Fibroblast of peridontal ligament (primary cell): ENCODE results near the gene MDN1.
"Not testable (repeated sequence)": the region's sequence is repeated elsewhere in the genome, so short reads cannot be mapped to it uniquely, and the experiment has no call there.

Source experiments
- DNase-seq: peaks from one replicate; pipeline ENCODE4 v3.0.0-alpha.2; 2010; ENCODE audit errors: extremely low read depth

Gene MDN1

DNA sequence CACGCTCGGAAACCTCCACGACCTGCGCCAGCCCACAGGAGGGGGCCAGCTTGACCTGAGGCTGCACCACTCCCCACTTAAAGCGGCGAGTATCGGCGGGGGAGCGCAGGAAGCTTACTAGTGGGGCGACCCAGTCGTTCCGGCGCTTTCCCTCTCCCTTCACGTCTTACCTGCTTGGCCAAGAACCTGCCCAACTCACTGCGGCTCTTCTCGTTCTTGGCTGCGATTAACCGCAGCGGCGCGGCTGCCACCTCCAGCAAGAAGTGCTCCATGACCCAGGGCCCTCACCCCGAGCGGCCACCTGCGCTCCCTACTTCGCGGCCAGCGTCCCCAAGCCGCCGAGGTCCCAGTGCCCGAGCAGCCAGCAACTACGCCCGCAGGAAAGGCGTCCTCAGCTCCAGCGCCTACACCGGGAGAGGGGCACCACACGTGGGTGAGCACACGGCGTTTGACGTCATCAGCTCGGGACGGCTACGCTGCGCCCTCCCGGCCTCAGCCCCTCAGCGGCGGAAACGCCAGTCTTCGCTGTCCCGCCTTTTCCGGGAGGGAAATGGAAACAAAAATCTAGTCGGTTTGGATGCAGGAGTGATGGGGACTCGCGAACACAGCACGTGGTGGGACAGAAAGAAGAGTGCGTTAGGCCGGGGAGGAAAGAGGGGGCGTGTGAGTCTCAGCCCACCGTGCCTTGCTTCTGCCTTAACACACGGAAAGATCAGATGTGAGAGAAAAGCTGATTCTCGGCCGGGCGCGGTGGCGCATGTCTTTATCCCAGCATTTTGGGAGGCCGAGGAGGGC lies at the start of gene MDN1:
Gene MDN1, minus strand, starts transcription at position 459 of the 795 bp plus-strand sequence. Its CDS starts 187 bp downstream, at position 272.
- peak; percentile 93 for DNase-seq

DNA sequence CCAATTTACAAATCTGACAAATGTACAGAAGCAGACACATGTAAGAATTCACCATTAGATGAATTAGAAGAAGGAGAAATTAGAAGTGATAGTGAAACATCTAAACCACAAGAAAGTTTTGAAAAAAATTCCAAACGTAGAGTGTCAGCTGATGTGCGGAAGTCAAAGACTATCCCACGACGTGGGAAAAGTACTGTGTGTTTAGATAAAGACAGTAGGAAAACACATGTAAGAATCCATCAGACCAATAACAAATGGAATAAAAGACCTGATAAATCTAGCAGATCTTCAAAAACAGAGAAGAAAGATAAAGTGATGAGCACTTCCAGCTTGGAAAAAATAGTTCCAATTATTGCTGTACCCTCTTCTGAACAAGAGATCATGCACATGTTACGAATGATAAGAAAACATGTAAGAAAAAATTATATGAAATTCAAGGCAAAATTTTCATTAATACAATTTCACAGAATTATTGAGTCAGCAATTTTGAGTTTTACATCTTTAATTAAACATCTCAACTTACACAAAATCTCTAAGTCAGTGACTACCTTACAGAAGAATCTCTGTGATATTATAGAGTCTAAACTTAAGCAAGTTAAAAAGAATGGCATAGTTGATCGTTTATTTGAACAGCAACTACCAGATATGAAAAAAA lies 46.6 kb upstream of the MDN1 start:
- DNase-seq, result no peak

DNA sequence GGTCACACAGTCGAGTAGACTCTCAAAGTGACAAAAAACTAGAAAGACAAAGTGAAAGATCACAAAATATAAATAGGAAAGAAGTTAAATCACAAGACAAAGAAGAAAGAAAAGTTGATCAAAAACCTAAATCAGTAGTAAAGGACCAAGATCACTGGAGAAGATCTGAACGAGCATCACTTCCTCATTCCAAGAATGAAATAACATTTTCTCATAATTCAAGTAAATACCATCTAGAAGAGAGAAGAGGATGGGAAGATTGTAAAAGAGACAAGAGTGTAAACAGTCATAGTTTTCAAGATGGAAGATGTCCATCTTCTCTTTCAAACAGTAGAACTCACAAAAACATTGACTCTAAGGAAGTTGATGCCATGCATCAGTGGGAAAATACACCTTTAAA lies 43.1 kb upstream of the MDN1 start:
- no peak for DNase-seq

GRCh38 chr6:89862273-89862672 lies 42.7 kb upstream of the MDN1 start:
- no peak for DNase-seq

- no peak for DNase-seq
Observed at GRCh38 chr6:89859744-89860143, 40.1 kb upstream of the MDN1 start.

DNA sequence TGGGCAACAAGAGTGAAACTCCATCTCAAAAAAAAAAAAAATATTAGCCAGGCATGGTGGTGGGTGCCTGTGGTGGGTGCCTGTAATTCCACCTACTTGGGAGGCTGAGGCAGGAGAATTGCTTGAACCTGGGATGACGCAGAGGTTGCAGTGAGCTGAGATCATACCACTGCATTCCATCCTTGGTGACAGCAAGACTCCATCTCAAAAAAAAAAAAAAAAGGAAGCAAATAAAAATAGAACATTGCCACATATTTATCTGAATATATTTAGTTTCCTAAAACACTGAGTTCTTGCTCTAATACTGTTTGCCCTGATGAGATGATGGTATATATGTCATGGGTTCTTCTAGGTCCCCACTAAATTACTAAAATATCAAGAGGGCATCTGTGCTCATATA lies 38.4 kb upstream of the MDN1 start:
- DNase-seq, result no peak

GRCh38 chr6:89853068-89853467 lies 33.5 kb upstream of the MDN1 start:
- DNase-seq, result peak; percentile 62

DNA sequence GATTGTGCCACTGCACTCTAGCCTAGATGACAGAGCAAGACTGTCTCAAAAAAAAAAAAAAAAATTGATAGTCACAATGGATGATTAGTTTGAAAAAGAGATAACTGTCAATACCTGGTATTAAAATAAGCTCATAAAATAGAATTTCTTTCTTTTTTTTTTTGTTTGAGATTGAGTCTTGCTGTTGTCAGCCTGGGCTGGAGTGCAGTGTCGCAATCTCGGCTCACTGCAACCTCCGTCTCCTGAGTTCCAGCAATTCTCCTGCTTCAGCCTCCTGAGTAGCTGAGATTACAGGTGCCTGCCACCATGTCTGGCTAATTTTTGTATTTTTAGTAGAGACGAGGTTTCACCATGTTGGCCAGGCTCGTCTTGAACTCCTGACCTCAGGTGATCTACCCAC lies 27.9 kb upstream of the MDN1 start:
- DNase-seq, result not testable (repeated sequence)

GRCh38 chr6:89843070-89843469 lies 23.5 kb upstream of the MDN1 start:
- peak; percentile 31 for DNase-seq

DNA sequence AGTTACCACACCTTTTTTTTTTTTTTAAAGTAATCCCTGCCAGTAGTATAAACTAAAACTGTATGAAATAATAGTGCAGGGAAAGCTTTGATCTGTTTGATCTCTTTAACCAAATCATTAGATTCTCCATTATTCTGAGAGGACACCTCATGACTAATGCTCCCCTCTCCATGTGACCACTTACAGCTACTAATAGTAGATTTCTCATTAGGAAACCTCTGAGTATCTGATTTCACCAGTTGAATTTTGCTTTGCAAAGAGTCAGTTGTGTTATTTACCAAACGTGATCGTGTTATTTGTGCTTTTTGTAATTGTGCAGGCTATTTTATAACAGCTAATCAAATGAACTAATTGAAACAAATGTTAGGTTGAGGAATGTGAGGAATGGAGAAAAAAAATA lies 22.6 kb upstream of the MDN1 start:
- peak; percentile 13 for DNase-seq

DNA sequence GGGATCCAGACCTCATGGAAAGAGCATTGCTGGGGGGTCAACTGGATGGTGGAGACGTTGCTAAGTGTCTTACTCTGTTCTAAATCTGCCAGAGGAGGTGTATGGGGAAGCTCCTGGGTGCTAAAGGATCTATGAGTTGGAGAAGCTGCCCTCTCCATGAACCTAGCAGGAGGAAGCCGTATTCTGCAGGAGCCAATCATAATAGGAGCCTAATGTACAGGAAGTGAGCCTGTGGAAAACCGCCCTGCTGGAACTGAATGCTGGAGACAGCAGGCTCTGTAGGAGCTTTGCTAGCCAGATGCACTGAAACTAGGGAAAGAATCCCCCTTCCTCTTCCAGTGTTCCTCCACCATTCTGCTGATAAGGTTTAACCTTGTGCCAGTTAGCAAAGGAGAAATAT lies 20.9 kb upstream of the MDN1 start:
- no peak for DNase-seq

- no peak for DNase-seq
Observed at GRCh38 chr6:89836639-89837222, 17.1 kb upstream of the MDN1 start.

GRCh38 chr6:89834884-89835792 lies 15.5 kb upstream of the MDN1 start:
- DNase-seq, result no peak

DNA sequence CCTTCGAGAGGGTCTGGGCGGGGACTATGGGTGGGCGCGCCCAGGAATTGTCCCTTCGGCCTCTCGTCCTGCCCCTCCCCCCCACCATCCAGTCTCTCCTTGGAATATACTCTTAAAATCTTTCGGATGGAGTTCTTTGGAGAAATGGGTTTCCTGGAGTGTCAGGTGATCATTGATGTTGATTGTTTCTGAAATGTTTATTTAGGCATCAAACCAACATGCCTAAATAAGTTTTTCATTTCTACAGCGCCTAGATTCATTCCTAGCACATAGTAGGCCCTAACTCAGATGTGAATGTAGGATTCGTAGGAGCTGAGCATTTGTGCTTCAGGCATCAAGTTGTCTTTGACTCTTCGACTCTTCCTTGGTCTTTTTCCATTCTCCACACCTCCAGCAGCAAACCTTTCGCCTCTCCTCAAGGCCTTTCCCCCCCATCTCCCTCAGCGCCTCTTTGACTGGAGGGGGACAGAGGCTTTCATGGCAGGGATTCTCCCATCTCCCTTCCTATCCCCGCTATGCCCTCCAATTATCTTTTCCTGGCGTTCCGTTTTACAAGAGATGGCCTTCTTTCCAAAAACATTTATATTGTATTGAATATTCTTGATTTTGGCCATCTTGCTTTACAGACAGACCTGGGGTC lies 10.7 kb upstream of the MDN1 start:
- DNase-seq, result no peak

GRCh38 chr6:89829472-89830169 lies 10.0 kb upstream of the MDN1 start, which contains the start of gene CASP8AP2:
Gene CASP8AP2 (plus strand): TSS chr6:89829880.
- peak; percentile 99 for DNase-seq

DNA sequence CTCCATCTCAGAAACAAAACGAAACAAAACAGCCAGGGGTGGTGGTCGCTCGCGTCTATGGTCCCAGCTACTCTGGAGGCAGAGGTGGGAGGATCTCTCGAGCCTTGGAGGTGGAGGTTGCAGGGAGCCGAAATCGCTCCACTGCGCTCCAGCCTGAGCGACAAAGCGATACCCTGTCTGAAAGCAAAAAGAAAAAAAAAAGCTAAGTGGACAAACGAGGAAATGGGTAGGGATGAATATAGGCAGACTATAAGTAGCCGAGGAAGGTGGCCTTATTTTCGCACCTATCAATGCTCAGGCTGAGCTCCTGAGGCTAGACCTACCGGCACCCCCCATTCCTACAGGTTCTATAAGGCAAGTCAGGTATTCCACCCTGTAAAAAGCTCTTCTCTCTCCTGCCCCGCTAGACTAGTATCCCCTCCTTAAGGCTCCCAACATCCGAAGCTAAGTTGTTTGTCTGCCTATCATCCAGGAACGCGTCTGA lies 9.4 kb upstream of the MDN1 start:
- no peak for DNase-seq

- not testable (repeated sequence) for DNase-seq
Observed at GRCh38 chr6:89828475-89828987, 8.9 kb upstream of the MDN1 start.

- peak; percentile 63 for DNase-seq
Observed at GRCh38 chr6:89826029-89826528, 6.5 kb upstream of the MDN1 start.

- DNase-seq, result peak; percentile 44
Observed at GRCh38 chr6:89818977-89819335, 638 bp downstream of the MDN1 start.

- no peak for DNase-seq
Observed at GRCh38 chr6:89817481-89817880, 2.1 kb downstream of the MDN1 start.
